ENCODE data around the gene HBG1.

DNA sequence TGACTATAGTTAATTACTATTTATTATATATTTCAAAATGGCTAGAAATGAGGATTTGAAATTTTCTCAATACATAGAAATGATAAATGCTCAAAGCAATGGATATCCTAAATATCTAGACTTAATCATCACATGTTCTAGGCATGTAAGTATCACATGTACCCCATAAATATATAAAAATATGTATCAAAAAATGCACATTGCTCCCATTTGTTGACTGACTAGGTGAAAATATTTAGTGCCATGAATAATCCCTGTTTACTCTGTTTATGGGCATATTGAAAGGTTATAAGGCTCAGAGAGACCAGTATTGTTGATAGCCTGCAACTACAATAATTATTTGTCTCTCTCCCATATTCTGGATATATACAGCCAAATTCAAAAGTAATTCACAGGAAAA is 17.0 kb upstream of the HBG1 start:
- TF ChIP-seq, protein P1, sequence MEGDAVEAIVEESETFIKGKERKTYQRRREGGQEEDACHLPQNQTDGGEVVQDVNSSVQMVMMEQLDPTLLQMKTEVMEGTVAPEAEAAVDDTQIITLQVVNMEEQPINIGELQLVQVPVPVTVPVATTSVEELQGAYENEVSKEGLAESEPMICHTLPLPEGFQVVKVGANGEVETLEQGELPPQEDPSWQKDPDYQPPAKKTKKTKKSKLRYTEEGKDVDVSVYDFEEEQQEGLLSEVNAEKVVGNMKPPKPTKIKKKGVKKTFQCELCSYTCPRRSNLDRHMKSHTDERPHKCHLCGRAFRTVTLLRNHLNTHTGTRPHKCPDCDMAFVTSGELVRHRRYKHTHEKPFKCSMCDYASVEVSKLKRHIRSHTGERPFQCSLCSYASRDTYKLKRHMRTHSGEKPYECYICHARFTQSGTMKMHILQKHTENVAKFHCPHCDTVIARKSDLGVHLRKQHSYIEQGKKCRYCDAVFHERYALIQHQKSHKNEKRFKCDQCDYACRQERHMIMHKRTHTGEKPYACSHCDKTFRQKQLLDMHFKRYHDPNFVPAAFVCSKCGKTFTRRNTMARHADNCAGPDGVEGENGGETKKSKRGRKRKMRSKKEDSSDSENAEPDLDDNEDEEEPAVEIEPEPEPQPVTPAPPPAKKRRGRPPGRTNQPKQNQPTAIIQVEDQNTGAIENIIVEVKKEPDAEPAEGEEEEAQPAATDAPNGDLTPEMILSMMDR (IDR thresholded peaks at IDR 0.05 in 4 of 5, conservative IDR thresholded peaks at IDR 0.05 in 1 of 5): no peak
- TF ChIP-seq POLR2A (IDR thresholded peaks at IDR 0.05): no peak

Measured in gastrocnemius medialis (tissue), 4 donors.